ES-I3 (cell line): ENCODE results near the gene KRTAP5-4.

Experiments
- H3K36me3 ChIP-seq: 2 replicates; pipeline ENCODE4 v1.6.1; 2013; ENCODE audit warnings: mild to moderate bottlenecking, low read length, control low read depth, moderate library complexity; ENCODE audit not compliant: insufficient read depth
- H3K4me1 ChIP-seq: 2 replicates; pipeline ENCODE4 v1.6.1; 2013; ENCODE audit warnings: mild to moderate bottlenecking, control low read depth, low read length; ENCODE audit not compliant: insufficient read depth
- H3K9ac ChIP-seq: 2 replicates; pipeline ENCODE4 v1.6.1; 2013; ENCODE audit warnings: low read depth, mild to moderate bottlenecking, low read length, moderate library complexity
- H3K9me3 ChIP-seq: 2 replicates; pipeline ENCODE4 v1.6.1; 2013; ENCODE audit warnings: mild to moderate bottlenecking, low read length, moderate library complexity; ENCODE audit not compliant: control insufficient read depth, insufficient read depth

KRTAP5-4 gene

GRCh38 chr11:1571760-1572196, 50.2 kb downstream of the KRTAP5-4 start:
- H3K9ac ChIP-seq, result peak overlapping the region; percentile 54; the same call in 1 of the 2 replicates
- no peaks in the 10 kb centered on the region for H3K9me3 ChIP-seq
- no peaks in the 10 kb centered on the region for H3K36me3 ChIP-seq
- peaks cover 6% of the 10 kb centered on the region; the same call in 1 of the 2 replicates for H3K4me1 ChIP-seq
